Measurements from ENCODE around the gene PKD2.
"Not testable (repeated sequence)": the region's sequence is repeated elsewhere in the genome, so short reads cannot be mapped to it uniquely, and the experiment has no call there.

Gene PKD2

DNA sequence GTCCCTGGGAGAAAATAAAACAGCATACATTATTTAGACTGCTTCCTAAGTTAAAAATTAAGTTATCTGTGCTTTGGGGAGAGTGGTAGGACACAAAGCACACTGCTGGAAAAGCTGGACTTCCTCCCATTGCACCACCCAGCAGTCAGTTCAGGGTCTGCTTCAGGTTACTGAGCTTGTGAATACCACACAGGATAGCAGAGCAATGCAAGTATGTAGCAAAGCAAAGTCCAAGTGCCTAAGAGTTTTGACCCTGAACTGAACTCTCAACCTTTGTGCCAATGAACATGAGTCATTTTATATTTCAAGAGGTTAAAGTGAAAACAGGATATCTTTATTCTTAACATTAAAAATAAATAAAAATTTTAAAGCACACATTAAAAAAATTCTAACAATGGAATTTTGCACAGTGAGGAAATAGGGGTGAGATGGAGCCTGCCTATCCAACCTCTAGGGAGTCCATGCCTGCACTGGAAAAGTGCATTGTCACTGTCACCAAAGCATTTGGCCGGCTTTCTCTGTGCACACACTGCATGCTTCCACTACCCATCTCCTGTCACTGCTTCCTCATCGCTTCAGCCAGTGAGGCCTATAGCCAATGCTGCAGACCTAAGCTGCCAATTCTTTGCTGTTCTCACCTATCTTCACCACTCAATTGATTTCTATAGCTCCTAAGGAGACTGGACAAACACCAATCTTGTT lies 100.1 kb downstream of the PKD2 start:
- TF ChIP-seq EZH2phosphoT487 (IDR thresholded peaks at IDR 0.05; ENCODE audit: low read depth): no peak
- TF ChIP-seq, protein P1, sequence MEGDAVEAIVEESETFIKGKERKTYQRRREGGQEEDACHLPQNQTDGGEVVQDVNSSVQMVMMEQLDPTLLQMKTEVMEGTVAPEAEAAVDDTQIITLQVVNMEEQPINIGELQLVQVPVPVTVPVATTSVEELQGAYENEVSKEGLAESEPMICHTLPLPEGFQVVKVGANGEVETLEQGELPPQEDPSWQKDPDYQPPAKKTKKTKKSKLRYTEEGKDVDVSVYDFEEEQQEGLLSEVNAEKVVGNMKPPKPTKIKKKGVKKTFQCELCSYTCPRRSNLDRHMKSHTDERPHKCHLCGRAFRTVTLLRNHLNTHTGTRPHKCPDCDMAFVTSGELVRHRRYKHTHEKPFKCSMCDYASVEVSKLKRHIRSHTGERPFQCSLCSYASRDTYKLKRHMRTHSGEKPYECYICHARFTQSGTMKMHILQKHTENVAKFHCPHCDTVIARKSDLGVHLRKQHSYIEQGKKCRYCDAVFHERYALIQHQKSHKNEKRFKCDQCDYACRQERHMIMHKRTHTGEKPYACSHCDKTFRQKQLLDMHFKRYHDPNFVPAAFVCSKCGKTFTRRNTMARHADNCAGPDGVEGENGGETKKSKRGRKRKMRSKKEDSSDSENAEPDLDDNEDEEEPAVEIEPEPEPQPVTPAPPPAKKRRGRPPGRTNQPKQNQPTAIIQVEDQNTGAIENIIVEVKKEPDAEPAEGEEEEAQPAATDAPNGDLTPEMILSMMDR (IDR thresholded peaks at IDR 0.05; ENCODE audit: low read depth, low read length): no peak
- Histone ChIP-seq H3K4me2 (ENCODE audit: low read length) (no peak overlapping the region), H3K27me3 (ENCODE audit: low read depth, low read length) (no peaks in the 10 kb centered on the region), H3K36me3 (replicated peaks; ENCODE audit: low read depth, low read length) (no peaks in the 10 kb centered on the region), H3K79me2 (ENCODE audit: low read length) (no peaks in the 10 kb centered on the region), H3K4me3 (ENCODE audit: low read length) (no peak overlapping the region), H4K20me1 (ENCODE audit: insufficient read depth, low read length) (no peaks in the 10 kb centered on the region), H3K27ac (ENCODE audit: low read length) (no peak overlapping the region), H3K4me1 (ENCODE audit: low read length) (peaks cover 9% of the 10 kb centered on the region), H3K9me3 (ENCODE audit: insufficient read depth, low read length) (no peaks in the 10 kb centered on the region), H3K9ac (ENCODE audit: low read length) (no peak overlapping the region), H2AFZ (ENCODE audit: low read depth, low read length) (no peak overlapping the region)

DNA sequence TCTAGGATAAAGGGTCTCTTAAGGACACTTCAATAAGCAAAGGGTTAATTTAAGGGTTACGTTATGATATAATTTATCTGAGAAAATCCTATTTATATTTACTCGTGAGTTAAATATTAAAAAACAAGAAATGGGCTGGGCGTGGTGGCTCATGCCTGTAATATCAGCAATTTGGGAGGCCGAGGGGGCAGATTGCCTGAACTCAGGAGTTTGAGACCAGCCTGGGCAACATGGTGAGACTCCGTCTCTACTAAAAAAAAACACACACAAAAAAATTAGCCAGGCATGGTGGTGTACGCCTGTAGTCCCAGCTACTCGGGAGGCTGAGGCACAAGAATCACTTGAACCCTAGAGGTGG lies 100.7 kb downstream of the PKD2 start:
- H2AFZ ChIP-seq (ENCODE audit: low read depth, low read length); H3K4me2 ChIP-seq (ENCODE audit: low read length); H3K9me3 ChIP-seq (ENCODE audit: insufficient read depth, low read length); H3K4me3 ChIP-seq (ENCODE audit: low read length); H3K27me3 ChIP-seq (ENCODE audit: low read depth, low read length); H3K9ac ChIP-seq (ENCODE audit: low read length); H3K4me1 ChIP-seq (ENCODE audit: low read length); H3K27ac ChIP-seq (ENCODE audit: low read length); H4K20me1 ChIP-seq (ENCODE audit: insufficient read depth, low read length); H3K36me3 ChIP-seq (replicated peaks; ENCODE audit: low read depth, low read length); H3K79me2 ChIP-seq (ENCODE audit: low read length): not testable (repeated sequence)

DNA sequence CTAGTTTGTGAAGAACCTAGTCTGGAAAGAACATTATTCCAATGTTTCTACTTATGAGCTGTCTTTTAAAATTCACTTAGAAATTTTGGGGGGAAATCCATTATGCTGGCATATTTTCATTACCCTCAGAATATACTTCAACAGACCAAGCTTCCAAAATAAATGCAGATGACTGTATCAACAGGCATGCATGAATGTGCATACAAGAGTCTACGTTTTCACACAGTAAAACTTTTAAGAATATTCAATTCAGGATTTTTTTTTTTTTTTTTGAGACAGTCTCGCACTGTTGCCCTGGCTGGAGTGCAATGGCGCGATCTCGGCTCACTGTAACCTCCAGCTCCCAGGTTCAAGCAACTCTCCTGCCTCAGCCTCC lies 101.3 kb downstream of the PKD2 start:
- H3K4me2 ChIP-seq (ENCODE audit: low read length): no peak overlapping the region

DNA sequence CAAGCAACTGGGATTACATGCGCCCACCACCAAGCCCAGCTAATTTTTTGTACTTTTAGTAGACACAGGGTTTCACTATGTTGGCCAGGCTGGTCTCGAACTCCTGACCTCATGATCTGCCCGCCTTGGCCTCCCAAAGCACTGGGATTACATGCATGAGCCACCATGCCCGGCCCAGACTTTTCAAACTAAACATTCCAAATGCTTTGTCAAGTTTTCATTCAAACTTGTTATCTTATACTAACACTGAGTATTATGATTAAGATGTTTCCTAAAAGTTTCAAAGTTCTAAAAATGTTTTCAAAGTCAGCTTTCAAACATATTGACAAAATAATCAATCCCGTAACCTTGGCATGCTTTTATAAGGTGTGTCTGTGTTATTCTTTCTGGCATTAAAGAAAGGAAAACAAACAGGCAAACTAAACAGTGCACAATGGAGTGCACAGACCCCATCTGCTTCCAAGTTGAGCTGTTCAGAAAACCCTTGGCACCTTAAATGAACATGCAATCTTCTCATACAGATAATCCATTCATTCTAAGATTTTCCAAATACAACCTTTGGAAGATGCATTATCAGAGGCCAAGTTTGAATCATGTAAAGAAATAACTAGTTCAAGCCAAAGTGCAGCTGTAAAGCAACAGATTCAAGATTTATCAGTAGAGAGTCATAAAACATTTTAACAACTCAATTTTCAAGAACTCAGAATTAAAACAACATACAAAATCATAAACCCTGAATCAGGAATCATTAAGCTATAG lies 101.9 kb downstream of the PKD2 start:
- Histone ChIP-seq H3K4me1 (ENCODE audit: low read length) (peaks cover 9% of the 10 kb centered on the region), H2AFZ (ENCODE audit: low read depth, low read length) (no peak overlapping the region), H3K4me3 (ENCODE audit: low read length) (no peak overlapping the region)

More for the DNA sequence above, 101.3 kb downstream of the PKD2 start:
- TF ChIP-seq, protein P1 (IDR thresholded peaks at IDR 0.05; ENCODE audit: low read depth, low read length): no peak
- TF ChIP-seq EZH2phosphoT487 (IDR thresholded peaks at IDR 0.05; ENCODE audit: low read depth): no peak
- no peaks in the 10 kb centered on the region for H3K36me3 ChIP-seq (replicated peaks; ENCODE audit: low read depth, low read length)
- H3K9ac ChIP-seq (ENCODE audit: low read length): no peak overlapping the region
- H3K79me2 ChIP-seq (ENCODE audit: low read length): no peaks in the 10 kb centered on the region
- H4K20me1 ChIP-seq (ENCODE audit: insufficient read depth, low read length): no peaks in the 10 kb centered on the region
- no peak overlapping the region for H3K4me3 ChIP-seq (ENCODE audit: low read length)
- H3K27ac ChIP-seq (ENCODE audit: low read length): no peak overlapping the region
- H3K27me3 ChIP-seq (ENCODE audit: low read depth, low read length): no peaks in the 10 kb centered on the region
- H3K4me1 ChIP-seq (ENCODE audit: low read length): peaks cover 9% of the 10 kb centered on the region
- H3K9me3 ChIP-seq (ENCODE audit: insufficient read depth, low read length): no peaks in the 10 kb centered on the region
- no peak overlapping the region for H2AFZ ChIP-seq (ENCODE audit: low read depth, low read length)

More for the DNA sequence above, 101.9 kb downstream of the PKD2 start:
- Histone ChIP-seq H3K79me2 (ENCODE audit: low read length) (no peaks in the 10 kb centered on the region), H3K4me2 (ENCODE audit: low read length) (no peak overlapping the region), H3K9me3 (ENCODE audit: insufficient read depth, low read length) (no peaks in the 10 kb centered on the region), H4K20me1 (ENCODE audit: insufficient read depth, low read length) (no peaks in the 10 kb centered on the region), H3K9ac (ENCODE audit: low read length) (no peak overlapping the region), H3K36me3 (replicated peaks; ENCODE audit: low read depth, low read length) (no peaks in the 10 kb centered on the region), H3K27me3 (ENCODE audit: low read depth, low read length) (no peaks in the 10 kb centered on the region), H3K27ac (ENCODE audit: low read length) (no peak overlapping the region)
- TF ChIP-seq EZH2phosphoT487 (IDR thresholded peaks at IDR 0.05; ENCODE audit: low read depth): no peak
- TF ChIP-seq, protein P1 (IDR thresholded peaks at IDR 0.05; ENCODE audit: low read depth, low read length): no peak

All from OCI-LY3 (cell line).